Activated naive CD4-positive, alpha-beta T cell treated with anti-CD3 and anti-CD28 coated beads, Interleukin-2, amount 50 U/mL, for 16 hours (primary cell): Measurements from ENCODE around the gene OBSL1.

Source experiments
- DNase-seq: peaks from one replicate; pipeline ENCODE4 v3.0.0-alpha.2; 2020

Gene OBSL1

GRCh38 chr2:219571311-219572236 is at the start of gene OBSL1:
TSS of gene OBSL1 (minus strand) at chr2:219571539. CDS start at chr2:219571232, 307 bp downstream.
- no peak for DNase-seq

GRCh38 chr2:219620546-219620945 is 49.2 kb upstream of the OBSL1 start:
- DNase-seq = no peak

- no peak for DNase-seq
These were observed 47.9 kb upstream of the OBSL1 start for GRCh38 chr2:219619235-219619634.

- DNase-seq = no peak
These were observed 47.4 kb upstream of the OBSL1 start for GRCh38 chr2:219618733-219619122.

GRCh38 chr2:219616550-219616949 is 45.2 kb upstream of the OBSL1 start:
- DNase-seq = no peak

GRCh38 chr2:219615894-219616293 is 44.6 kb upstream of the OBSL1 start:
- no peak for DNase-seq

- DNase-seq = no peak
These were observed 43.7 kb upstream of the OBSL1 start for GRCh38 chr2:219615036-219615435.

GRCh38 chr2:219614076-219614860 is 42.9 kb upstream of the OBSL1 start:
- DNase-seq = no peak

- DNase-seq = no peak
These were observed 42.2 kb upstream of the OBSL1 start for GRCh38 chr2:219613461-219614070.

GRCh38 chr2:219612577-219613286 is 41.4 kb upstream of the OBSL1 start:
- DNase-seq = no peak

- no peak for DNase-seq
These were observed 40.7 kb upstream of the OBSL1 start for GRCh38 chr2:219611866-219612576.

- no peak for DNase-seq
These were observed 40.0 kb upstream of the OBSL1 start for GRCh38 chr2:219611306-219611705.

GRCh38 chr2:219609149-219609750 is 37.9 kb upstream of the OBSL1 start:
- DNase-seq = no peak

- DNase-seq = no peak
These were observed 37.1 kb upstream of the OBSL1 start for GRCh38 chr2:219608399-219608964.

GRCh38 chr2:219607931-219608330 is 36.6 kb upstream of the OBSL1 start:
- DNase-seq = no peak

- DNase-seq = no peak
These were observed 34.2 kb upstream of the OBSL1 start for GRCh38 chr2:219605607-219605954.

GRCh38 chr2:219603771-219604170 is 32.4 kb upstream of the OBSL1 start:
- DNase-seq = no peak

- no peak for DNase-seq
These were observed 27.2 kb upstream of the OBSL1 start for GRCh38 chr2:219598308-219599078.

GRCh38 chr2:219597552-219598307 is 26.4 kb upstream of the OBSL1 start, which contains the start of gene STK11IP:
TSS of gene STK11IP (plus strand) at chr2:219597857. CDS start at chr2:219598120, 263 bp downstream.
- DNase-seq = peak; percentile 92
